B cell (primary cell): ENCODE data around the gene ADAMTS8.

Experiments
- CTCF ChIP-seq: fragments of 200-600 bp; IDR thresholded peaks from one replicate; pipeline ENCODE4 v1.8.0; 2022; ENCODE audit warnings: antibody characterized with exemption, mild to moderate bottlenecking
- EZH2 ChIP-seq: IDR thresholded peaks from 2 replicates; pipeline ENCODE4 v1.6.1; 2012; ENCODE audit warnings: borderline replicate concordance, low read depth, mild to moderate bottlenecking, moderate library complexity, low read length; ENCODE audit not compliant: insufficient read depth, poor library complexity, severe bottlenecking

- no peak for TF ChIP-seq CTCF
- no peak for TF ChIP-seq EZH2
Observed at GRCh38 chr11:130435671-130436070, 7.3 kb upstream of the ADAMTS8 start.
